GM18526 (cell line): ENCODE measurements around the gene ADGRB2.

Experiments used
- POLR2A ChIP-seq: IDR thresholded peaks from 3 replicates; pipeline ENCODE4 v1.6.1; 2011; ENCODE audit not compliant: insufficient read length; ENCODE audit errors: extremely low read depth

Gene ADGRB2

DNA sequence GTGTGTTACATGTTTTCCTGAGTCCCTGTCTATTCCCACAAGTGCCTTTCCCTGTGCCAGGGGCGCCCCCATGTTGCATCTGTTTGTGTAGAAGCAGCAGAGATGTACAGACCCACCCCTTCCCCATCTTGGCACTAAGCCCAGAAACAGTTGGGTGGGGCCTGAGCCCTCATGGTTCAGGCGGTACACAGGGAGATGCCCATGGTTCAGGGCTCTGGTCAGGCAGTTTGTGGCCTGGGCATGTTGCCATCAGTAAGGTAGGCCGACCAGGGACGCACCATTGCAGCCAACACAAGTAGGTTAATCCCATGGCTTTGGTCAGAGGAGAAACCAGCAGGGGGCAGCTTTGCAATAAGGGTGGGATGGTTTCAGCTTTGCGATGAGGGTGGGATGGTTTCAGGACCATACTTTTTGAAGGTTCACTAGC, 914 bp upstream of the ADGRB2 start:
- TF ChIP-seq POLR2A, result no peak

- TF ChIP-seq POLR2A, result no peak
These were observed 349 bp downstream of the ADGRB2 start for GRCh38 chr1:31763671-31764311.

- TF ChIP-seq POLR2A, result no peak
These were observed 1.1 kb downstream of the ADGRB2 start for GRCh38 chr1:31762726-31763670.

DNA sequence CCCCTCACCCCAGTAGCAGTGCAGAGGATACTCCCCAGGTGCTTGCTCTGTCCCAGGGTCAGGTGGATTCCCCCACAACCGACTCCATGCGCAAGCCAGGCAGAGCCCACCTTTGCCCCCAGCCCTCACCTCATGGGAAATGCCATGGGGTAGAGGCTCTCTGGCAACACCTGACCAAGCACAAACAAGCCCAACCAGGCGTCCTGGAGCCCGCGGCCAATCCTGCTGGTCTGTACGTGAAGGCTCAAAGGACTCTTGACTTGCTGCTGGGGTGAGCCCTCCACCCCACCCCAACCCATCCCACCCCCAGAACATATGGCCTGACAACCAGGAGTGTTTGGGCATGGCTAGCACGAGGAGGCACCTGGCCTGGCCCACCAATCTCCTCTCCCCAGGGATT, 1.8 kb downstream of the ADGRB2 start:
- TF ChIP-seq POLR2A, result no peak

DNA sequence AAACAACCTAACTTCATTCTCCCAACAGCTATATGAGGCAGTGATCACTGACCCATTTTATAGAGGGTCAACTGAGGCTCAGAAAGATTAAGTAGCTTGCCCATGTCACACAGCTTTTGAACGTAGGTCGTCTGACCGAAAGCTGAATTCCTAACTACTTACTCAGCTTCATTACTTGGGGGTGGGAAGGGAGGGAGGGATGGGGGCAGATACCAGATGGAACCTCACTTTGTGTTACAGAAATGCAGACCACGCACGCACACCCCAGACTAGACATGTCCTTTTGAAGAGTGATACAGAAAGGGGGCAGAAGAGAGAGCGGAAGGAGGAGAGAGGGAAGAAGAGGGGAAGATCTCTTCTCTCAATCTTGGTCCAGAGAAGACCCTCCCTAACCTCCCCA, 2.3 kb downstream of the ADGRB2 start:
- TF ChIP-seq POLR2A, result no peak

DNA sequence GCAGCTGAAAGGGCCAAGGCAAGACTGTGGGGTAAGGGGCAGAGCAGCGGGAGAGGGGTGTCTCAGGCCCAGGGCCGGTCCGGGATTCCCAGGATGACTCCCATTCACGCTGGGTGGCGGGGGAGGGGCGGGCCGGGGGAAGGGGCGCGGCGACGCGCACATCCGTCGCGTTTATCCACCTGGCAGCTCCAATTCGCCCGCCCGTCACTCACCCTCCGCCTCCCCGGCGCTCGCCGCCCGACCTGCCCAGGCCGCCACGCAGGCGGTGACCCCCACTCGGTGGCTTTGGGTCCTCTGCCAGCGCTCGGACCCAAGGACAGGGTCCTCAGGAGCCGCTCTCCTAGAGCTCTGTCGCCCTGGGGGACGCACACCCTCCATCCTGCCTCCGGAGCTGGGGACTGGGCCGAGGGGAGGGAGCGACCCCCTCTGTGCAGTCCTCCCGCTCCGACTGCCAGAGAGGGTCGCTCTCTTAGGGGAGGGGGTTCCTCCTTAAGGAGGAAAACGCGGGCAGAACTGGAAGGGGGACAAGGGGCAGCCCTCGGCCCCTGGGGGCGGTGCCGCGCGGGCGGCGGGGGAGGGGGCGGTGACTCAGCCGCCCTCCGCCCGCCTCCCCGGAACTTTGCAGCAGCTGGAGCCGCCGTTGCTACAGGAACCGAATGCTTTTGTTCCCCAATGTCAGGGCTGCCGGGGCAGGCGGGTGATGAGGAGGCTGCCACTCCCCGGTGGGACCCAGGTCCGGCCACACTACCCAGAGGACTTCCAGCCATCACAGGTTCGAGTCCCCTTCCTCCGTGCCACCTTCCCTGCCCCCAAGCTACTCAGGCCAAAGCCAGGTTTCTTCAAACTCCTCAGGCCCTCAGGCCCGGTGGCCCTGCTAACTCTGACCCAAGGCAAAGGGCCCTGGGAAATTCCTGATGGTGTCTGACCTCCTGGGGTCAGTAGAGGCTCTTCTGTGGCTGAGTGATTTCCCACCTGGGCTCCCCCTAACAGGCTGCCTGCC, 3.4 kb downstream of the ADGRB2 start:
- no peak for TF ChIP-seq POLR2A

GRCh38 chr1:31759298-31760023, 4.7 kb downstream of the ADGRB2 start:
- no peak for TF ChIP-seq POLR2A

- no peak for TF ChIP-seq POLR2A
These were observed 5.3 kb downstream of the ADGRB2 start for GRCh38 chr1:31758823-31759222.

DNA sequence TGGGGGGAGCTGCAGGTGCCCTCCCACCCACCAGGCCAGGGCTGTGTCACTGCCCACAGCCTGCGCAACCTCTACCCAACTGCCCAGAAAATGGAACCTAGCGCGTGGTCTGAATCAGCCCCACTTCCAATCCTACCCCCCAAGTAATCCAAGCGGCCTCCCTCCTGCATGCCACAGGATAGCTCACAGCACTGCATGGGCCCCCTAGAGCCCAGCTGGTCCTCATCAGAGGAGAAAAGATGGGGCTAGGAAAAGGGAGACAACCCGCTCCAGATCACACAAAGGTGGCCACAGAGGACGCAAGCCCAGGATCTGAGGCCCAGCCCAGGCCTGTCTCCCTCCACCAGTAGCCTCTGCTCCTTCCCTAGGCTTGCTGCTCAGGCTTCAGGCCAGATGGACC, 6.2 kb downstream of the ADGRB2 start:
- no peak for TF ChIP-seq POLR2A

DNA sequence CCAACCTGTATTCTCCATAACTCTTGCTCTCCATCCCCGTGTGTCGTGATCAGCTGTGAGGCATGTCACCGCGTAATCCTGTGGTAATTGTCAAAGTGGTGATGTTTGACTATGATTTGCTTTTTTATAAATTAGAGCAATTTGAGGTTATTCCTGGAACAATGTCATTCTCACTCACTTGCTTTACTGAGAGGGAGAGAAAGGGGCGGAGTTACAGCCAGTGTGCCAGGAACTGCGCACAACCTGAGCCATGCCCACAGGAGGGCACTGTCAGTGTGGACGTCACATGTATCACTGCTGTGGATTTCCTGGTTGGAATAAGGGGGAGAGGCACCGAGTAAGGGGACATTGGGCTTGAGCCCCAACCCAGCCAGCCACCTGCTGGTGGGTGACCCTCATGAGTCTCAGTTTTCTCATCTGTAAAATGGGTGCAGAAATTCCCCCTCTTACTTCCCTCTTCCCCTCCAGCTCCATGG, 6.9 kb downstream of the ADGRB2 start:
- TF ChIP-seq POLR2A, result no peak

DNA sequence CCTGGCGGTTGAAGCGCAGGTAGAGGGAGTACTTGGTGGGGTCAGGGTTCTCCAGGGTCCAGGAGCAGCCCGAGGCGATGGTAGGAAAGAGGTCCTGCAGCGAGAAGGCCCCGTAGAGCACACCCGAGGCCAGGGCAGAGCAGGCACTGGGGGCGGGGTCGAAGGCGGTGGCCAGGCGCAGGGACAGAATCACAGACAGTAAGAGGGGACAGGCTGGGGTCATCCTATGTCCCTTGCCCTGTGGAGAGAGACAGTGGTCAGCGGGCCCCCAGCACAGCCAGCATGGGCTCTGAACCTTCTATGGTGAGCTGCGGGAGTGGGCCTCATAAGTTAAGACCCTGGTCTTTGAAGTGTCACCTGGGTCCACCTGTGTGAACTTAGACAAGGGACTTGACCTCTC, 7.6 kb downstream of the ADGRB2 start:
- no peak for TF ChIP-seq POLR2A

GRCh38 chr1:31755850-31756492, 8.2 kb downstream of the ADGRB2 start:
- TF ChIP-seq POLR2A, result no peak

GRCh38 chr1:31755197-31755611, 8.9 kb downstream of the ADGRB2 start:
- no peak for TF ChIP-seq POLR2A

- no peak for TF ChIP-seq POLR2A
These were observed 9.7 kb downstream of the ADGRB2 start for GRCh38 chr1:31754397-31754796.
